ENCODE data around the gene TEX19. TPM values are rescaled to one million over a fixed set of nuclear protein-coding genes. Genes with fewer than 3 reads are reported as not detected.
A peak's percentile ranks its signal among the peaks of the same experiment; 100 is the strongest.

TEX19 gene
- total and polyA plus RNA-seq, 10 donors: not detected

GRCh38 chr17:82320956-82321927 lies 37.8 kb upstream of the TEX19 start:
- TF ChIP-seq POLR2AphosphoS5 (IDR thresholded peaks at IDR 0.05) (peak; percentile 46 to 68 (median 54)), POLR2A (IDR thresholded peaks at IDR 0.05) (no peak)
- TF ChIP-seq, protein P1, sequence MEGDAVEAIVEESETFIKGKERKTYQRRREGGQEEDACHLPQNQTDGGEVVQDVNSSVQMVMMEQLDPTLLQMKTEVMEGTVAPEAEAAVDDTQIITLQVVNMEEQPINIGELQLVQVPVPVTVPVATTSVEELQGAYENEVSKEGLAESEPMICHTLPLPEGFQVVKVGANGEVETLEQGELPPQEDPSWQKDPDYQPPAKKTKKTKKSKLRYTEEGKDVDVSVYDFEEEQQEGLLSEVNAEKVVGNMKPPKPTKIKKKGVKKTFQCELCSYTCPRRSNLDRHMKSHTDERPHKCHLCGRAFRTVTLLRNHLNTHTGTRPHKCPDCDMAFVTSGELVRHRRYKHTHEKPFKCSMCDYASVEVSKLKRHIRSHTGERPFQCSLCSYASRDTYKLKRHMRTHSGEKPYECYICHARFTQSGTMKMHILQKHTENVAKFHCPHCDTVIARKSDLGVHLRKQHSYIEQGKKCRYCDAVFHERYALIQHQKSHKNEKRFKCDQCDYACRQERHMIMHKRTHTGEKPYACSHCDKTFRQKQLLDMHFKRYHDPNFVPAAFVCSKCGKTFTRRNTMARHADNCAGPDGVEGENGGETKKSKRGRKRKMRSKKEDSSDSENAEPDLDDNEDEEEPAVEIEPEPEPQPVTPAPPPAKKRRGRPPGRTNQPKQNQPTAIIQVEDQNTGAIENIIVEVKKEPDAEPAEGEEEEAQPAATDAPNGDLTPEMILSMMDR (IDR thresholded peaks at IDR 0.05 in 8 of 11, conservative IDR thresholded peaks at IDR 0.05 in 3 of 11): peak; percentile 66 to 98 (median 88)
- Histone ChIP-seq H3K36me3 (peaks cover 0 to 43% (median 0%) of the 10 kb centered on the region in 6 donors), H3K4me3 (peak overlapping the region in 3 of 8 donors; percentile 16 to 60 (median 20)), H3K4me1 (peaks cover 3 to 32% (median 15%) of the 10 kb centered on the region in 6 donors), H3K9me3 (no peaks in the 10 kb centered on the region), H3K27ac (peak overlapping the region in 3 of 8 donors; percentile 9 to 58 (median 49)), H3K27me3 (replicated peaks in 1 of 7) (peaks cover 0 to 42% (median 0%) of the 10 kb centered on the region in 7 donors)
- intact Hi-C loops (cut with DNase I; ENCODE audit: low total_unique reads): loop anchor here (5.0 to 10.0 kb wide), 2 partner anchors 84 to 116 kb away; no protein-coding TSS in a partner anchor
- peak; percentile 90 for DNase-seq
- 42 to 52% (median 45%) methylated on average over 52 to 65 of the region's 65 CpGs for WGBS, 5 donors

DNA sequence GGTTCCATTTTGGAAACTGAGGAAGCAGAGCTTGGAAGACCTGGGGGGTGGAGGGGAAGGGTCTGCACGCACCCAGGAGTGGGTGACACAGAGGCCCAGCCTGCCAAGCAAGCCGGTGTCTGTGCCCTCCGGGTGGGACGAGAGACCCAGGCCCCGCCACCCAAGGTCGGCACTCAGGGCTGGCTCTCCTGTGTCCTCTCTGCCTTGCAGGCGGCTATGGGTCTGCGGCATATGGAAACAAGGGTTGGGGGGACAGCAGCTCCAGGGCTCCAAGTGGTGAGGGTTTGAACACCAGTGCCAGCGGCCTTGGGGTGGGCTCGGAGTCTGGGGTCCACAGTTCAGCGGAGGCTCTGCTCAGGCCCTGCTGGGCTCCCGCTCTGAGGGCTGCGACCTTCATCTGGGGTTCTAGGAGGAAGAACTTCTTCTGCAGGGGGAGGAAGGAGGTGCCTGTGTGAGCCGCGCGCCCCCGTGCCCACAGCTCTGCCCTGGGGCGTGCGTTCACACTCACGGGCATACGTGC lies 37.0 kb upstream of the TEX19 start:
- 48 to 63% (median 61%) methylated on average over 9 to 21 of the region's 21 CpGs for WGBS, 5 donors
- Histone ChIP-seq H3K27ac (no peak overlapping the region), H3K9me3 (no peaks in the 10 kb centered on the region), H3K4me3 (peak overlapping the region in 1 of 8 donors; percentile 60), H3K4me1 (peaks cover 3 to 25% (median 13%) of the 10 kb centered on the region in 6 donors), H3K36me3 (peaks cover 0 to 51% (median 0%) of the 10 kb centered on the region in 6 donors), H3K27me3 (replicated peaks in 1 of 7) (peaks cover 0 to 38% (median 0%) of the 10 kb centered on the region in 7 donors)
- DNase-seq: peak; percentile 77
- intact Hi-C loops (cut with DNase I; ENCODE audit: low total_unique reads): loop anchor here (5.0 to 10.0 kb wide), 2 partner anchors 85 to 117 kb away; no protein-coding TSS in a partner anchor
- TF ChIP-seq POLR2A (IDR thresholded peaks at IDR 0.05): no peak
- TF ChIP-seq, protein P1 (IDR thresholded peaks at IDR 0.05 in 8 of 11, conservative IDR thresholded peaks at IDR 0.05 in 3 of 11): no peak
- no peak for TF ChIP-seq POLR2AphosphoS5 (IDR thresholded peaks at IDR 0.05)

DNA sequence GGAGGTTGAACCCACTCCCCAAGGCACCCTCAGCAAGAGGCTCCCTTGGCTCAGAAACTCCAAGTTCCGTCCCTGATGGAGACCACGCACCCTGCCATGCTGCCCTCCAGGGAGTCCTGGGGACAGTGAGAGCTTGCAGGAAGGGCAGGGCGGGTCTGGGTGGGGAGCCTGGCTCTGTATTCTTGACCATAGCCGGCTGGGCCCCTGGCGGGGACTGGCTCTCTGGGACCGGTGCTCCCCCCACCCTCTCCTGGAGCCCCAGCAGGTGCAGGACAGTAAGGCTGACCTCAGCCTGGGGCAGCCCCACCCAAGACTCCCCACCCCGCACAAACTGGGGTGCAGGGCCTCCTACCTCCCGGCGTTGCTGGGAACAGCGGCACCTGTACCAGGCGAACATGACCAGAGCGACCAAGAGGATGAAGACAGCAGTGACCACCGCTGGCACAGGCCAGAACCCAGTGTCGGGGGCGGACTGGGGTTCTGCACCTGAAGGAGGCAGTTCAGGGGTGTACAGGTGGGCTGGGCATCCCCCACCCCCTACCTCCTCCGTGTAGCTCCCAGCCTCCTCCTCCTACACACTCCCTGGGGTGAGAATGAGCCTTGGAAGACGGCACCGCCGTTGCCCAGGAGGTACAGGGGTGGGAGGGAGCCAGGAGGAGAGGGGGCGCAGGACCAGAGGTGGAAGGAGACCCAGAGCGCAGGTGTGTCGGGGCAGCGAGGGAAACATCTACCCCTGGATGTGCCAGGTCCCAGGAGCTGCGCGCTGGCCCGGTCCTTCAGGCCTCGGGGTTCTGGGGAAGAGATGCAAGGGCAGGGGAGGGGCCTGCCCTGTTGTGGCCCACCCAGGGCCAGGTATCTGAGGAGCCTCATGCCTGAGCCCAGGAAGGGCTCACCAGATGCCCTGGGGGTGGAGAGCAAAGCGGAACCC lies 36.3 kb upstream of the TEX19 start:
- Histone ChIP-seq H3K27me3 (replicated peaks in 1 of 7) (peaks cover 0 to 38% (median 0%) of the 10 kb centered on the region in 7 donors), H3K9me3 (no peaks in the 10 kb centered on the region), H3K36me3 (peaks cover 0 to 52% (median 0%) of the 10 kb centered on the region in 6 donors), H3K4me1 (peaks cover 3 to 20% (median 13%) of the 10 kb centered on the region in 6 donors), H3K27ac (no peak overlapping the region), H3K4me3 (no peak overlapping the region)
- TF ChIP-seq POLR2A (IDR thresholded peaks at IDR 0.05) (no peak), POLR2AphosphoS5 (IDR thresholded peaks at IDR 0.05) (no peak)
- TF ChIP-seq, protein P1 (IDR thresholded peaks at IDR 0.05 in 8 of 11, conservative IDR thresholded peaks at IDR 0.05 in 3 of 11): no peak
- 84 to 90% (median 87%) methylated on average over 20 to 28 of the region's 28 CpGs for WGBS, 5 donors
- intact Hi-C loops (cut with DNase I; ENCODE audit: low total_unique reads): loop anchor here (5.0 to 10.0 kb wide), 2 partner anchors 85 to 118 kb away; no protein-coding TSS in a partner anchor
- DNase-seq: no peak

Measured in spleen (tissue), 11 donors.